Stimulated activated CD8-positive, alpha-beta memory T cell treated with anti-CD3 and anti-CD28 coated beads, Interleukin-7, amount 100 ng/mL, for 4 hours (primary cell): ENCODE measurements around the gene STXBP6.

ENCODE experiments used
- DNase-seq, 2 donors: peaks; one replicate each; pipeline ENCODE4 v3.0.0-alpha.2; 2020; ENCODE audit warnings: low read depth in 2 of 2

STXBP6 gene

DNA sequence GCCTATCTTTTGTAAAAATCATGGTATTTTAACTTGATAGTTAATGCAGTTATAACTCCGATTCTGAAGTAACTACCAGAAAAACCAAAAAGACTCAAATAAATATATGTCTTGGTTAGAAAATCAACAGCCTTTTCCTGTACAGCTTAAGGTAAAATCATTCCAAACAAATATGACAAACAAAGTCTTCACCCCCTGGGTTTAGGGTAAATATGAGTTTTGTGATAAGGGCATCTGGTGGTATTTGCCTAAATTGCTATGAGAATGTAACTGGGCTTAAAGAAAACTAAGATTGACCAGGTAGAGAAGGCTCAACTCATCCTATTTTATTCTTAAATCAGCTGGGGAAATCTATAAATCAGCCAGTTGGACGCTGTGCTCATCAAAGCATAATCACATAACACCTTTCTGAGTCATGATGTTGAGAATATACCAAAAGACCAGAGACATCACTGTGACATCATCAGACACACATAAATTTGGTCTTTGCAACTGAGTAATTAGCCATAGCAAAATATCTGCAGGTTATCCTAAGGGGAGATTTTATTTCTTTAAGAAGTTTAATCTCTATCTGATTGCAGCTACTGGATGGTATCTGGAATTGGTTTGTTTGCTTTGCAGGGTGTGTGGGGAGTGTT is 133.9 kb downstream of the STXBP6 start:
- DNase-seq: no peak

- no peak for DNase-seq
Measured at GRCh38 chr14:24915403-24915921, 134.5 kb downstream of the STXBP6 start.

DNA sequence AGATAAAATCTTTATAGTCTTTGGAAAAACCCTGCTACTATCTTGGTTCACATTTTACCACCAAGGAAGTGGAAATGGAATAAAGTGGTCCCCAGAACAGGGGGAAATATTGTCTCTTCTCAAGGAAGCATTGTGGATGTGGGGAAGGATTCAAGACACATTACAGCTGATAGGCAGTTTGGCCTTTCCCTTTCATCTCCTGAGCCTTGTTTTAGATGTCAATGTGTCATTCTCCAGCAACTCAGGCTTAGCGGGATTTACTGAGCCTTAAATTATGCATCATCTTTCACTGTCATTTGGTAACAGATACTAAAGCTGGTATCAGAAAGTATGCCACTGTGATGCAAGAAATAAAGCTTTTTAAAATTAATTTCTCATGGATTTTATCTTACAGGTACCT is 136.2 kb downstream of the STXBP6 start:
- no peak for DNase-seq

- DNase-seq: no peak
Measured at GRCh38 chr14:24913021-24913420, 136.9 kb downstream of the STXBP6 start.

- no peak for DNase-seq
Measured at GRCh38 chr14:24911324-24912109, 138.4 kb downstream of the STXBP6 start.

DNA sequence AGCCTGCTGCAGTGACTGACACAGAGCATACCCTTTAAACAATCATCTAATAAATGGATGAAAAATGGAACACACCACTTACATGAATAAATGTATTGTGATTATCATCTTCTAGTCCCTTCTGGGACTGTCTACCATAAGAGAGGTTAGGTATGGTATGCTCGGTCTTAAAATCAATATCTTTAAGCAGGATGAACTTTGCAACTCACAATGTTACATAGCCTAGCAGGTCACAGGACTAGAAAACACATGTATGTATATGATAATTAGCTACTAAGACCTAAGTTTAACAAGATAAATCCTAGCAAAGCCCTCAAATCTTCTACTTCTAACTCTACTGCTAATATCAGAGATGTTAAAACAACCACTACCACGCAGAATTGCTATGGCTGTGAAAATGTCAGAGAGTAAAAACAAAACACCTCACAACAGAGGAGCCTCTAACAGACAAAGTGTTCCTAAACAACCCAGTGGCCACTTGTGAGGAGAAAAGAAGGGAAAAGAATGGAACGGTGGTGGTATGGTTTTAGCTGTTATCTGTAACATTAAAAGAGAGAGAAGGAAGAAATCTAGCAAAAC is 139.4 kb downstream of the STXBP6 start:
- no peak for DNase-seq

- no peak for DNase-seq
Measured at GRCh38 chr14:24909523-24910302, 140.2 kb downstream of the STXBP6 start.

- no peak for DNase-seq
Measured at GRCh38 chr14:24908592-24909236, 141.2 kb downstream of the STXBP6 start.

DNA sequence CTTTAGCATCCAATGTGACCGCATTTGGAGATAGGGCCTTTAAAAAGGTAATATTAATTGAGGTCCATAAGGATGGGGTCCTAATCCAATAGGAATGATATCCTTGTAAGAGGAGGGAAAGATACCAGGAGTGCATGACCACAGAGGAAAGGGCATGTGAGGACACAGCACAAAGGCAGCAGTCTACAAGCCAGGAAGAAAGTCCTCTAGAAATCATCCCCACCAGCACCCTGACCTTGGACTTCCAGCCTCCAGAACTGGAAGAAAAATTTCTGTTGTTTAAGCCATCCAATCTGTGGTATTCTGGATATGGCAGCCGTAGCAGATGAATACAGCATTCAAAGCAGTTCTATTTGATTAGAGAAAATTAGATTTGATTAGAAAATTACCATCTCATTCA is 145.4 kb downstream of the STXBP6 start:
- no peak for DNase-seq

DNA sequence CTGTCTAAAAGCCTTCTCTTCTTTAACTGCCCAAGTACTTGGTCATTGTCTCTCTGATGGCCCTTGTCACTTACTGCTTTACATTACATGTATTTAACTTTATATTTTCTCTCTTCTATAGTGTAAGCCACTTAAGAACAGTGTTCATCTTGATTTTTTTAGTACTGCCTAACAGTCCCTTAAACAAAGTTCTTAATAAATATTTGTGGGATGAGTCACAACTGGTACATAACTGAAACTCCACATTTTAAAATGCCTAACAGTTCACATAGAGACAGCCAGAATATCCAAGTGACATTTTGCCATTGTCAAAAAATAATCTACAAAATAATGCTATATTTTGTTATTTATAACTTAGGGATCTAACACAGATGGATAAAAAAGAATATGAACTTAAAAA is 146.6 kb downstream of the STXBP6 start:
- no peak for DNase-seq

- DNase-seq: no peak
Measured at GRCh38 chr14:24900269-24901100, 149.5 kb downstream of the STXBP6 start.

GRCh38 chr14:24897793-24898192 is 152.2 kb downstream of the STXBP6 start:
- DNase-seq: no peak

DNA sequence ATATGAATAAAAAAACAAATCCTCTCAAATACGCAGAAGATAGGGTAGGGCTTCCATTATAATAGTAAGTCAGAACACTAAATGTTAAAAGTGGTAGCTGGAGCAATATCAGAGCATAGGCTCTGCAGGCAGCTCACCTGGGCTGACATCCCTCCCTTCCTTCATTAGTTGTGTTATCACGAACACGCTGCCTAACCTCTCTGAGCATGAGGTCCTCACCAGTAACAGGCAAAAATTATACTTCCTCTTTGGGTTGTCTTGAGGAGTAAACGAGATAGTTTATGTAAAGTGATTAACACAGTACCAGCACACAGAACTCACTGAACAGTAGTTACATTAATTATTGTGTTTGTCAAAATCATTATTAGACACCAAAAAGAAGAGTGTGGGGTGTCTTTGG is 154.3 kb downstream of the STXBP6 start:
- DNase-seq: no peak

DNA sequence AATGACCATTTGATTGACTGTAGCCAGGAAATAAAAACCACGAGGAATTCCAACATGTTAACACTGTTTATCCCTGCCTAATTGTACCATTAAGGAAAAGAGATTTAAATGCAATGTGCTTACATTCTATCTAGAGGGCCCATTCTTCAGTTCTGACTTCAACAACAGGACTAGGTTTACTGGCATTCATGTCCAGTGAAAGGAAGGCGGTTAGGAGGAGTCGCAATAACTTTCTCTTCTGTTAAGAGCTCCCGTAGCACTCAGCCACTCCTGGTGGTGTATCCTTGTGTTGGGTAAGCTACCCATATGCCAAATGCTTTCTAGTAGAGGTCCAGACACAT is 154.7 kb downstream of the STXBP6 start:
- no peak for DNase-seq

DNA sequence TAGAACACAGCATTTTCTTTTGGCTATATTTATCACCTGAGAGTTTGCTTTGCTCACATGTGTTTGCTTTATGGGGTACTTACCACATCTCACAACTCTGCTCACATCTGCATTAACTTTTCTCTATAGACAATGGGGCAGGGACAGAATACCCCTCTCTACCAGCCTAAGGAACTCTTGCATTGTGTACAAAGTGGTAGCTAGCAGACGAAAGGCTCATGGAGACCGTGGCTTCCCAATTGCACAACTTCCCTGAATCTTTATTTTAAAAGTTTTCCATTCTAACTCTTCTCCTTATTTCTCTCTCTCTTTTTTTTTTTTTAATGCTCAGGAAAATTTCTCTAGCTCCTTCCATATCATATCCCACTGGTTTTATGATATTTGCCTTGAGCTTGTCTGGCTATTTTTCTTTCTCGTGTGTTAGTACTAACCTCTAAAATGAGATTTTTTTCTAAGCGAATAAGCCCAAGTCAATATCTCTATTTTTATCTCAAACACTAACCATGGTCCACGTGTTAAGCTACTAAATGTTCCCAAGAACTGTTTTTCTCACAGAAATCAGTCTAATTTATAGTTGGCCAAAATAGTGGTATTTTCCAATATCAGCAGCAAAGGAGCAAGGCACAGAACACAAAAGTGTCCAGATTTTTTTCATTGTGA is 155.2 kb downstream of the STXBP6 start:
- no peak for DNase-seq

DNA sequence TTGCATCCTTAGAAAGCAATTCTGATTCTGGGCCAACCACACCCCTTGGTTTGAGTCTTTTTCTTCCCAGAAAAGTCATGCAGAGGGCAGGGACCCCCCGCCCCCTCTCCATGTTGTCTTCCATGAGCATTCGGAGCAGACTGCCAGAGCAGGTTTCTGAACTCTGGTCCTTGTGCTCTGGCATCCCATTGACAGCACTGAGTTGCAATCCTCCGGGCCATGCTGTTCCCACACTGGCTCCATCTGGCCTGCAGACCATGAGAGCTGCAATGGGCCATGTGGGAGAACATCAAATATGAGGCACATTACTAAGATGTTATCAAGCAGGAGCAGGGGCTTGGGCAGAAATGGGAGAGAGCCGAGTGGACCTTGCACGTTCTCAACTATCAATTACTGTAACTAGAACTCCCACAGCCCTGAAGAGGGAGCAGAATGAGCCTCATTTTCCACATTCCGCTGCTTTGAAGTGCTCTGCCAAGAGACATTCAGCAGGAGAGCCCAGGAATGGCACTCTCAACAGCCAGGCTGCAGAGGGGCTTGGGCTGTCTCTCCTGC is 157.4 kb downstream of the STXBP6 start:
- no peak for DNase-seq

DNA sequence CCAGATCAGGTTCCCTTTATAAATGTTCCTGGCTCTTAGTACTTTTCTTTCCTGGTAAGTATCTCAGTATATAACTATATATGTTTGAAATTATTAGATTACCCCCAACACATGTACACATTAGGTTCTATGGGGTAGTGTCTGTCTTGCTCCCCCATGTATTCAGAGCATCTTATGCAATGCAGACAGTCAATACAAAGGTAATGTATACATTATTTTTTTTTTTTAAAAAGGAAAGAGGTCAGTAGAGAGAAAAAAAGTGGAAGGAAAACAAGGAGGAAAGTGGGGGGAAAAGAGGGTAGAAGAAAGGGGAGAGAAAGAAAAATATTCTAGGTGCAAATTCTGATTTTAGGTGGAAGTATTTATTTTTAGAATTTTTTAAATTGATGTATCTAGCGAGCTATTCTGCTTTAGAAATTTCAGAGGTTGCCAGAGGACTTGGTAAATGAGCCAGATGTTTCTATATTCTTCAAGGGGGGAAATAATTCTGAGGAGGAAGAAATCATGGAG is 157.9 kb downstream of the STXBP6 start:
- no peak for DNase-seq

GRCh38 chr14:24890716-24891115 is 159.2 kb downstream of the STXBP6 start:
- DNase-seq: no peak

DNA sequence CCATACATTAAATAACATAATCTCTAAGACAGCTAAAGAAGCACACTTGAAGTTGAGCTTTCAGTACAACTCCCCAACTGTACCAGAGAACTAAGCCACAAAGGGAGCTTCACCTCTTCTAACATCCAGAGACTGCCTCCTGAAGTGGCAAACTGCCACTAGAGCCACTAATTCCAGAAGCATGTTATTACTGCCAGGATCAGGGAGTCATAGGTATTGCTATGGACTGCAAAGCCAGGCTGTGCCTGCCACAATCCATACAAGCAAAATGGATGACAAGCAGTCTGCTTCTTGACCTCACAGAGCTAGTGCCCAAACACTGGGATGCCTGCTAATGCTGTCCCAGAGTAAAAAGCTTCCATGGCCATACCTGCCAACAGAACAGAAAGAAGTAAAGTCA is 160.1 kb downstream of the STXBP6 start:
- no peak for DNase-seq

DNA sequence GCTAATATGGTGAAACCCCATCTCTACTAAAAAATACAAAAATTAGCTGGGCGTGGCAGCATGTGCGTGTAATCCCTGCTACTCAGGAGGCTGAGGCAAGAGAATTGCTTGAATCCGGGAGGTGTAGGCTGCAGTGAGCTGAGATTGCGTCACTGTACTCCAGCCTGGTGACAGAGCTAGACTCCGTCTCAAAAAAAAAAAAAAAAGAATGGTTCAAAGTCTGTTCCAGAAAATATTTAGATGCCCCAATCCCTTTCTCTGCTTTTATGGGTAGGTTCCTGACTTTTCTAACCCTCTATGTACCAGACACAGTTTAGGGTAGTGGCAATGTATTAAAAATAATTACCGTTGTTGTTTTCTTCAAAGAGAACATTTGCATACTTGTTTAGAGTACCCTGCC is 161.4 kb downstream of the STXBP6 start:
- no peak for DNase-seq
